Activated T-cell treated with anti-CD3 and anti-CD28 coated beads for 4 hours (primary cell): ENCODE data around the gene COA5.
"Not testable (repeated sequence)": the region's sequence is repeated elsewhere in the genome, so short reads cannot be mapped to it uniquely, and the experiment has no call there.

Experiments
- DNase-seq: peaks from one replicate; pipeline ENCODE4 v3.0.0-alpha.2; 2020

Gene COA5

DNA sequence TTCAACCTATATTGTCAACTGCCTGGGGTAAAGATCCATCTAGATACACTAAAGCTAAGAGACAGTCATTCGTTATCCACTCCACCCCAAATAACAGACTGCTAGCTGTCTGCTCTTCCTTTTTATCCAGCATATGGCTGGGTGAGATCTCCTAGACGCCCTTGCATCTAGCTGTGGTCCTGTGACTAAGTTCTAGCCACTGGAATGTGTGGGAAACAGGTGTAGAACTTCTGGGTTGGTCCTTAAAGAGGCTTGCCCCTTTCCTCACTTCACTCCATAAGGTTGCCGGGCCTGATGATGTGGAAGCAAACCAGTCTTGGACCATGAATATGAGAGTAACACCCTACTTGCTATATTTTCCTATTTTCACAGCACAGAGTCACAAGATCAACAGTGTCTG is 3.2 kb downstream of the COA5 start:
- DNase-seq: no peak

DNA sequence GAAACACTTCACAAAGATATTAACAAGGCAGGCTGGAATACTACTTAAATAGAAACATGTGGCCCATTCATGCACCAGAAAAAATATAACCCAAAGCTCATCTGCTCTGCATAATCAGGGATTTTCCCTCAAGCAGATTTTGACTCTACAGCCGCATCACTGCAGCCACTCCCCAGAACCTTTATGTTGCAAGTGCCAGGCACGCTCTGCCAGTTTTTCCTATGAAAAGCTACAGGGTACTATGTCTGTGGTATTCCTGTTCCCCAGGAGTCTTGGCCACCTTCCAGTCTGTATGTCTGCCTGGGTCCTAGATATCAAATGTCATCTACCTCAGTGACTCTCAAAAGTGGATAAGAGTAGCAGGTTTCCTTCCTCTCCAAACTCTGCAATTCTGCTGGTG is 3.8 kb downstream of the COA5 start:
- DNase-seq: no peak

DNA sequence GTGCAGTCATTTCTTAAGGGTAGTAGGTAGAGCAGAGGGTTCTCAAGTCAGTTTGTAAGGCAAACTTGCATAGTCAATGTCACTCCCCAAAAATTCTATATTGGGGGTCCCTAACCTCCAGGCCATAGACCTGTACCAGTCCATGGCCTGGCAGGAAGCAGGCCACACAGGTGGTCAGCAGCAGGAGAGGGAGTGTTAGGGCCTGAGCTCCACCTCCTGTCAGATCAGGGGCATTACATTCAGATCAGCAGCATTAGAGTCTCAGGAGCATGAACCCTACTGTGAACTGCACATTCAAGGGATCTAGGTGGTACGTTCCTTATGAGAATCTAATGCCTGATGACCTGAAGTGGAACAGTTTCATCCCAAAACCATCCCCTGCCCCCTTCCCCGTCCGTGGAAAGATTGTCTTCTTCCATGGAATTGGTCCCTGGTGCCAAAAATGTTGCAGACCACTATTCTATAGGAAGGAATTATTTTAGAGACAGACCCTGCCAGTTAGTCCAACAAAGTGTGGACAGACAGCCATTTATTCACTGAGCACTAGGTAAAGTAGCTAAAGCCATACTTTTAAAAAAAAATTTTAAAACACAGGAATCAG is 6.7 kb downstream of the COA5 start:
- no peak for DNase-seq

DNA sequence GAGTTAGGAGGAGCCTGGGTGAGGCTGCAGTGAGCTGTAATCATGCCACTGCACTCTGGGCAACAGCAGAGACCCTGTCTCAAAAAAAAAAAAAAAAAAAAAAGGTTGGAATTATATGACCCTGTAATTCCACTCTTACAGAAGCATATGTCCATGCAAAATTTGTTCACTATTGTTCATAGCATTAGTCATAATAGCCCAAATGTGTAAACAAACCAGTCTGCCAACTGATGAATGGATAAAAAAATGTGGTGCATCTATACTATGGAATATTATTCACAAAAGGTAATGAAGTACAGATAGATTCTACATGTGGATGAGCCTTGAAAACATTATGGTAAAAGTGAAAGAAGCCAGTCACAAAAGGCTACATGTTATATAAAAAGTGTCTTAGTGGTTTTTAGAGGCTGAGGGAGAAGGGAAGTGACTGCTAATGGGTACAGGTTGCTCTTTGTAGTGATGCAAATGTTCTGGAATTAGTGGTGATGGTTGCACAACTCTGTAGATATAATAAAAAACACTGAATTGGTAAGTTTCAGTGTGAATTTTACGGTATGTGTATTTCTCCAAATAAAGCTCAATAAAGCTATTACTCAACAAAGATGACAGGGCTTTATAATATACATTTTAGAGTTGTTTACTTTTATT is 9.4 kb downstream of the COA5 start:
- DNase-seq: no peak

DNA sequence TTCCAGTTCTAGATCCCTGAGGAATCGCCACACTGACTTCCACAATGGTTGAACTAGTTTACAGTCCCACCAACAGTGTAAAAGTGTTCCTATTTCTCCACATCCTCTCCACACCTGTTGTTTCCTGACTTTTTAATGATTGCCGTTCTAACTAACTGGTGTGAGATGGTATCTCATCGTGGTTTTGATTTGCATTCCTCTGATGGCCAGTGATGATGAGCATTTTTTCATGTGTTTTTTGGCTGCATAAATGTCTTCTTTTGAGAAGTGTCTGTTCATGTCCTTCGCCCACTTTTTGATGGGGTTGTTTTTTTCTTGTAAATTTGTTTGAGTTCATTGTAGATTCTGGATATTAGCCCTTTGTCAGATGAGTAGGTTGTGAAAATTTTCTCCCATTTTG is 13.6 kb downstream of the COA5 start:
- DNase-seq: not testable (repeated sequence)

DNA sequence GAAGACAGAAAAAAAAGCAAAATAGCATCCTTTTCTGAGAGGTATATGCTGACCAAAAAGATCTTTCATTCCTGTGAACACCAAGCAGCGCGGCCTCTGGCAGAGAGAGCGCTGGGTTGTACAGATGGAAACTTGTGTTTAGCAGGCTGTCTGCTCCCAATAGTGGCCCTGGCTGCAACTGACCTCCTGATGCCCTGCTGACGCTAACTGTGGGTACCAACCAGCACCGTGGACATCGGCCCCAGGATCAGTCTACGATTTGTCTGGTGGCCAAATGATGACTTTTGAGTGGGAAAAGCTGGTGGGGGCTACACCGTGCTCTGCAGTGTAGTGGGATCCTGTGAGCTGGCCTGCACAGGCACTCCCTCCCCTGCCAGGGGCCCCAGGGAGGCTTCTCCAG is 15.7 kb downstream of the COA5 start:
- no peak for DNase-seq

DNA sequence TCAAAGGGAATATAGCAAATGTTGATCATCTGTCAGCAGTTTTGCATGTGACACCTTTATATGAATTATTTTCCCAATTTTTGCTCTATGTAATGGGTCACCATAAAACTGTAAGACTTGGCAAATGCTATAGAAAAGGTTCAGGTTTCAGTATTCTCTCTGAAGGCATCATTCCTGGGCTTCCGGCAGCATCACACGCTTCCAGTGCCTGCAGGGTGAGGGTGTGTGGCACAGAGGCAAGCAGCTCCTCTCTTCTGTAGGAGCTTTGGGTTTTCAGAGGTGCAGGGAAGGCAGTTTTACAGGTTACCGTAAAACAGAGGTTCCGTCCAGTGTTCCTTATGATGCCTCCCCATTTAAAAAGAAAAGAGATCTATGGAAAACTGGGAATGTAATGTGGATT is 18.8 kb downstream of the COA5 start:
- DNase-seq: no peak

DNA sequence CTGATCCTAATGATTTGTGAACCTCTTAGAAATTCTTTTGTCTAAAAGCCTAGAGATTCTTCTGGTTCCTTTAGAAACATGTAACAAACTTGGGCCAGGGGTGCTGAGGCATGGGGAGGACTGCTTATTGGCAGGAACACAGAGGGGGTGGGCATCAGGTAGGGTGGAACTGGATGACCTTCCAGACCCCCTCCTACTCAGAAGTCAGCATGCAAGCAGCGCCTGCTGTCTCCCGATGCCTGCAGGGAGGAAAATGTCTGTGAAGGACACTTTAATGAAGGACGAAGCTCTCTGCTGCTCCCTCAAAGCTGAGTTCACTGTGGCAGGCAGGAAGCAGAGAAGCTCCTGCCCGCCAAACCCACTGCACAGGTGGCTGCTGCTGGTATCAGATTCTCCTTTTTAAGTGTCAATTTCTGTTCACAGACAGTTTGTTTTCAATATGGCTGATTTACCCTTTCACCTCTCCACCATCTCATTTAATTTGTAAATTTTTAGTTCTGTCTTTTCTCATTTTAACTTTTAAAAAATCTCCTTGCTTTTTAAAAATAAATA is 19.4 kb downstream of the COA5 start:
- no peak for DNase-seq

DNA sequence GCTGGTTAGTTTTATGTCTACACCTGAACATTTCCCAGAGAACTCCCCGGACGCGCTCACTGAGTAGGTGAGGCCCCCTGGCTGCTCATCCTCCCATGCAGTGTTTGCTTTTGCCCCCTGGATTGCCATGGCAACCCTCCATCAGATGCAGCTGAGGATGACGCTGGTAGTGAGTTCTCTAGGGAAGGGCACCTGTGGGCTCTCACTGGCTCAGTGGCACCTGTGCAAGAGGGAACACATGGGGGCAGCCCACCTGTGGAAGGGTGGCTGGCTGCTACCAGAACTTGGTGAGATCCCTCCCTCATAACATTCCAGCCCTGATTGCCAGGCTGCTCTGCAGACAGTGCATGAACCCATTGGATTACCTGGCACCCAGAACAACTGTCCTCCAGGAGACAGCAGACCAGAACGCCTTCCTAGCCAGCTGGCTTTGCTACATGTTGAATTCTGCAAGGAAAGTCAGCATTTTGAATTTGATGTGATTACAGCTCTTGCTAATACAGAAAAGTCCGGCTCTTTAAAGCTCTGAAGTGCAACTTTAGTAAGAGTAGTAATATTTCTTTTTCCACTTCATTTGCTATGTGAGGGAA is 21.7 kb downstream of the COA5 start:
- DNase-seq: no peak

DNA sequence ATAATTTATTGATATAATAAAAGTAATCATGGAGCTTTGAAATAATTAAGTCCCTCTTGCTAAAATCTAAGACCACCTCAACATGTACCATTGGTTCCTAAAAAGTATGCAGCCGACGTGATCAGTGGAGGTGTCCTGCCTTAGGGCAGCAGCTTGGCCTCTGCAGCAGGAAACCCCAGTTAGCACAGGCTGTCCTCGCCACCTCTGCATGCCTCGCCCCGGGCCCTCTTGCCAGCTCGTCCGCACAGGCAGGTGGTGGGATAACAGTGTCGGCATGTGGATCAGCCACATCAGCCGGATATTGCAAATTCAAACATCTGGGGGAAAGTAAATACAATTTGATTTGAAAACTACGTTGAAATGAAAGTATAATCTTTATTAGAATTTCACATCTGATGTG is 22.9 kb downstream of the COA5 start:
- no peak for DNase-seq

DNA sequence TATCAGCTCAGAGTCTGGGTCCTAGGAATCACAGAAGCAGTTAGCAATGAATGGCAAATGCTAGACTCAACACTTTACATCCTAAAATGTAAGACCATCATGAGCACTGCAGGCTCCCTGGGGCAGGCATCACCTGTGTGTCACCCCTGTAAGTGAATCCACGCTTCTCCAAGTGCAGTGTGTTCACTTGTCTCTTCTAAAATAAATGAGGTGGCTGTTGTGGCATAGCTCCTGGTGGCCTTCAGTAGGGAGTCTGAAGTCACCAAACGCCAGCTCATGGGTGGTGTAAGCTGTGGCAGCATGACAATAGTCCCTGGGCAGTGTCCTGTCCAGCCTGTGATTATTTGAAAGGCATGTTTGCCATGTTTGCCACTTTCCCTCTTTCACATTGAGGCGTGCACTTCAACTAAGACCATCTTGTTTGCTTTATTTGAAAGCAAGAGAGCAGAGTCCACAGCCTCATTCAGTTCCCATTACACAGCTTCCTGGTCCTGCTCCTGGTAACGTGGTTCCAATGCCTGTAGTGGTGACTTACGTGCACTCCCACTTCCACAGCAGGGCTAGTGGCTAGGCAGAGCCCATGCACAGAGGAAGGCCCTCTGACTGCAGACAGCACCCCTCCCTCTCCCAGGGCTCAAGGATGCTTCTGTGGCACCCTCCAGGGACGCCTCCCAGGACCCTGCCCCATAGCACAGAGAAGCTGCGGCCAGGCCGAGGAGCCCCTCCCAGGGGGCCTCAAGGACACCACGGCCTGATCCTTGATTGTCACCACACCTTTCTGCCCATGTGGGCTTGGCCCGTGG is 24.3 kb downstream of the COA5 start:
- DNase-seq: no peak

DNA sequence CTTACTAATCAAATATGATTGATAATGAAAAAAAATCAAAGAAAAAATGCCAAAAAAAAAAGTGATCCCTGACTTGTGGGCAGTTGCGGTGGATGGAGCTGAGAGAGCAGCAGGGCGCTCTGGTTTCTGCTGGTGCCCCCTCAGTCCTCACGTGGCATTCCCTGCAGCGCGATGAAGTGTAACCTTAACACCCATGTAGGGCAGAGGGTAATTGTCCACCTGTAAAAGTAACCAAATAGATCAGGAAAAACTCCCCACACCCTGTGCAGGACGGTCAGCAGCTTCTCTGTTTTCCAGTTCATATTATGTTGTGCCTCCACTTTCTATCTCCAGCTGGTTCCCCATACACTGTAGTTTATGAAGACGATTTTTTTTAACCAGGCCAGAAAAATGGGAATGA is 25.0 kb downstream of the COA5 start:
- DNase-seq: no peak

DNA sequence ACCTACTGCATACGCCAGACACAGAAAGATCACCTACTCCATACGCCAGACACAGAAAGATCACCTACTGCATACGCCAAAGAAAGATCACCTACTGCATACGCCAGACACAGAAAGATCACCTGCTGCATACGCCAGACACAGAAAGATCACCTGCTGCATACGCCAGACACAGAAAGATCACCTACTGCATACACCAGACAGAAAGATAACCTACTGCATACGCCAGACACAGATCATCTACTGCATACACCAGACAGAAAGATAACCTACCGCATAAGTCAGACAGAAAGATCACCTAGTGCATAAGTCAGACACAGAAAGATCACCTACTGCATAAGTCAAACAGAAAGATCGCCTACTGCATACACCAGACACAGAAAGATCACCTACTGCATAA is 25.8 kb downstream of the COA5 start:
- no peak for DNase-seq

DNA sequence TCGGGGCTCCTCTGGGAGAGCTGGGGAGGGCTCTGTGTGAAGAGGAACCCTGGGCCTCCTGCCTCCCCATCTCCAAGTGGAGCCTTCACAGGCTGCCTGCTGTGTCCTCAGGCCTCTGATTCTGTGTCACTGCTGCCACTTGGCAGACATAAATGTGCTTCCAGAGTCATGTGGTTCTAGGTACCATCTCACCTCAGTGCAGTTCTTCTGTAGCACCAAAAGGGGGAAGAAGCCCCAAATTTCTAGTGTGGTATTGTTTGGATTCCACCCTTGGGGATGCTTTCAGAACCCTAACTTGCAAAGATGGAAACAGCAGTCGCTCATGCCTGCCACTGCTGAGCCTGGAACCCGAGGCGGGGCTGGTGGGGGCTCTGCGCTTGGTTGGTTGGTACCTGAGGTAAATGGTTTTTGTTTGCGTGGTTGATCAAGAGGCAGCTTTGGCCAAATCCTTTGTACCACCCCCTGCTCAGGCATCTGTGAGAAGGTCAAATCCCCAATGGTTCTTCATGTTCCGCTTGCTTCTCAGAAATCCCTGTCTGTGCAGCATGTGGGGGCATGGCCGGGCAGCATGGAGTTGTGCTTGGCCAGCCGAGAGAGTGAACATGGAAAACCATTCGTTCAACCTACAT is 27.5 kb downstream of the COA5 start:
- DNase-seq: no peak

DNA sequence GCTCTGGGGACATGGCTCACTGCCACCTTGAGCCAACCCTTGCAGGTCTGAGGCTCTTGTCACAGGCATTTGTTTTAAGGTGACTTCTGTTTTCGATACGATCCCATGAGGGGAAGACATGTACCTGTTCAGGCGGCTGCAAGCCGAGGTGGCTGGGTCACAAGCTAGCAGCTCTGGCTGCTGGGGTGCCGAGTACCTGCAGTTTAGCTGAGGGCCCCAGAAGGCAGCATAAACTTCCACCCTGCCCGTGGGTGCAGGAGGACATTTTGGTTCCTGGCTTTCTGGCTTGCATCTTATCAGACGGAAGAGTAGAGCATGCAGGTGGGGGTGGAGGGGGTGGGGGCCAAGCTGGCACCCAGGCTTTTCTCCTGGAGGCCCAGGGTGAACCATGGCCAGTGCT is 28.4 kb downstream of the COA5 start:
- no peak for DNase-seq

DNA sequence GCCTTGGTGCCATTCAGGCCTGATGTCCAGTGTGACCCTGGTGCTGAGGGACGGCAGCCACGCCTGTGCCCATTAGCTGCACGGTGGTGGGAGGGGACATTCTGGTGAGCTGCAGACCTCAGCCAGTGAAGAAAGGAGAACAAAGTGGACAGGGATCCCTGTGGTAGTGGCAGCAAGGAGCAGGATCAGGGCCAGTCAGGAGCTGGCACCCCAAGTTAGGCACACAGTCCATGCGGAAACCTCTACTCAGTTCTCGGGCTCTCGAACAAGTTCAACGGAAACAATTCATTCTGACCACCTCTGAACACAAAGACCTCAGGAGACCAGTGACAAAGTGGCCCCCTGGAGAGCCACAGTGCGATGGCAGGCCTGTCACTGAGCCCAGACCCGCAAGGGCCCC is 30.1 kb downstream of the COA5 start:
- DNase-seq: no peak

DNA sequence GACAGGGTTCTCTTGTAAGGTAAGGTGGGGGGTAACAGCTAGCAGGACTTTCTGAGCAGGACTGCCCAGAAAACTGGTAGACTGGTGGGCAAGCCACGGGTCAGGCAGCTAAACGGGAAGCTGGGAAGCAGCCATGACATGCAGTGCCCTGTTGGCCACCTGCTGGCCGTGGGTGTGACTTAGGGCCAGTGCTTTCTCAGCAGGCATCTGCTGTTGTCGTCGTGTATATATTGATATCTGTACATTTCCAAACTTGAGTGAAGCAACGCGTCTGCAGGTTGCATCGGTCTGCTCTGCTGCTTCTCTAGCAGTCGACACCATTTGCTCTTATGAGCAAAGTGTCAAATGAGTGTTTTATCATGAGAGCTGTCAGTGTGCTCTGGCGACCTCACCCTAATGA is 31.0 kb downstream of the COA5 start:
- no peak for DNase-seq

DNA sequence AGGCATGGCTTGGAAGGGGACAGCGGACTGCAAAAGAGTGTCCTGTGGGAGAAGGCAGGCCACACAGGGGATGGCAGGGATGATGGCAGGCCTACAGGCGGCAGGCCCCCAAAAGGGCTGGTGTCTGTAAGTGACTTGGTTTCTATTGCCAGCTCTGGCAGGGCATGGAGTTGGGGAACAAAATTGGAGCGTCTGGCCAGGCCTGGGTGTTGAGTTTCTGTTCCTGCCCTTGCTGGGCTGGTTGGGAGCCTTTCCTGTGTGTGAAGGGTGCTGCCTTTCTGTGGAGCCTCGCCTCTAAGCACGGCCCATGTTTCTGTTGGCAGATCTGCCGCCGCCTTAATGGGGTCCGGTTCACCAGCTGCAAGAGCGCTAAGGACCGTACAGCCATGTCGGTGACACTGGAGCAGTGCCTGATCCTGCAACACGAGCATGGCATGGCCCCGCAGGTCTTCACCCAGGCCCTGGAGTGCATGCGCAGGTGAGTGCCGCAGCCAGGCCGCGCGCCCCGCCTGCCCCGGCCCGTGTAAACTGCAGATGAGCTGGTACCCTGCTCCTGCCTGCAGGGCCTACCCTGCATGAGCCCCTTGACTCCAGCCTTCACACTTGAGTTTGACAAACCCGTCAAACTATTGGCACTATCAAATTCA is 31.5 kb downstream of the COA5 start:
- no peak for DNase-seq

DNA sequence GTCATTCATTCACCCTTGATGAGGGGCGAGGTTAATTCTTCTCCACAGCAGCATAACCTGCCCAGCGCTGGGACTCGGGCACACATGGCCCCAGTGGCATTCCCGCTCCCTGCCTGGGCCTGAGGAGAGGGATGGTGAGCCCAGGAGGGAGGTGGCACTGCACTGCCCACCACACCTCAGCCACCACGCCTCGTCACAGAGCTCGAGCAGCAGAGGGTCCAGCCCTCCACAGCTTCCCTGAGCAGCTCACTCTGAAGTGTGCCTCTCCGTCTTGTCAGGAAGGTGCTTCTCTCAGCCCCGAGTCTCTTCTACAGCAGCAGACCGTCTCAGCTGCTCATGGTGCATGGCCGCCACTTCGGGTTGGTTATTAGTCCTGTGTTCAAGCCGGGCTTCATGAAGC is 34.9 kb downstream of the COA5 start:
- DNase-seq: no peak

DNA sequence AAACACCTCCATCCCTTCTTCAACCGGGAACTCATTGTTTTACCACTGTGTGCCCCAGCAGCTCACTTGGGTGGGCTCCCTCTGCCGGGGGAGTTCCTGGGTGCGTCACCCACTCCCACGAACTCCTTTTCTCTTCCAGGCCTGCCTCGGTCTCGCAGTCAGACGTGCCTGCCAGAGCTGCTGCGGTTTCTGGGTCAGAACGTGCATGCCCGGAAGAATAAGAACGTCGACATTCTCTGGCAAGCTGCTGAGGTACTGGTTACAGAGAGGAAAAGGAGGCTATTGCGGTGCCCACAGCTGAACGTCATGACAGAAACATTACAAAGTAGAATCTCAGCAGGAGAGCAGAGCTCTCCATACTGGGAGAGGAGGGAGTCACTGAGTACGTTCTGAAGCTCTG is 35.6 kb downstream of the COA5 start:
- DNase-seq: no peak

DNA sequence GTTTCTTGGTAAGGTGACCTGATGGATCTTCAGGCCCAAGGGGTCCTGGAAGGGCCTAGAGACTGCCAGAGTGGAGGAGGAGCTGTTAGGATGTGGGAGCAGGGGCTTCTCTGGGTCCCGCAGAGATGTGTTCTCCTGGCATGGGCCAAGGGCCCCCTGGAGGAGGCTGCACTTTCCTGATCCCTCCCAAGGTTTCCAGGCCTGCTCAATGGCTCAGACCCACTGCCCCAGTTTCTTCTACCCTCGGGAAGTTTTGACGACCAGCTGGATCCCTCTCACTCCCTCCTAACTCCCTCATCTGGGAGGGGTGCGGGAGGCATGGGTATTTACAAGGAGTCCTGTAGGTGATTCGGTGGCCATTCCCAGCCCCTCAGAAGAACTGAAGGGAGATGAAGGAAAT is 36.1 kb downstream of the COA5 start:
- no peak for DNase-seq

DNA sequence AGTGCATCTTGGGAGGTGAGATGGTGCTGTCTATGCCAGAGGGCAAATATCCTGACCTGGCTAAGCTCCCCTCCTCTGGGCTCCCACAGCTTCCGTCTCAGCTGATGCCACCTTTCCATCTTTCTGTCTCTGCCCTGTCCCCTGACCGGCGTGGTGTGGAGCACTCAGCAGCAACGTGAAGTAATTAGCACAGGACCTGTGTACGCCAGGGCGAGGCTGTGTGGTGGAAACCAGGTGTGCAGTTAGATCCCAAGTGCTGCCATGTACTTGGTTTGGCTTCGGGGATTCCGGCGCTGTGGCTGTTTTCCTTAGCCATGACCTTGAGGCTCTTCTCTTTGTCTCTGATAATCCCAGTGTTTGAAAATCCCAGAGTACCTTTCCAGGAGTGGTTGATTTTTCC is 36.5 kb downstream of the COA5 start:
- DNase-seq: no peak
